ENCODE results near the gene TMEM101.
A peak's percentile ranks its signal among the peaks of the same experiment; 100 is the strongest.

Gene TMEM101

GRCh38 chr17:43986225-43986981 is 28.4 kb downstream of the TMEM101 start:
- H3K27ac ChIP-seq: no peak overlapping the region
- TF ChIP-seq, protein P1, sequence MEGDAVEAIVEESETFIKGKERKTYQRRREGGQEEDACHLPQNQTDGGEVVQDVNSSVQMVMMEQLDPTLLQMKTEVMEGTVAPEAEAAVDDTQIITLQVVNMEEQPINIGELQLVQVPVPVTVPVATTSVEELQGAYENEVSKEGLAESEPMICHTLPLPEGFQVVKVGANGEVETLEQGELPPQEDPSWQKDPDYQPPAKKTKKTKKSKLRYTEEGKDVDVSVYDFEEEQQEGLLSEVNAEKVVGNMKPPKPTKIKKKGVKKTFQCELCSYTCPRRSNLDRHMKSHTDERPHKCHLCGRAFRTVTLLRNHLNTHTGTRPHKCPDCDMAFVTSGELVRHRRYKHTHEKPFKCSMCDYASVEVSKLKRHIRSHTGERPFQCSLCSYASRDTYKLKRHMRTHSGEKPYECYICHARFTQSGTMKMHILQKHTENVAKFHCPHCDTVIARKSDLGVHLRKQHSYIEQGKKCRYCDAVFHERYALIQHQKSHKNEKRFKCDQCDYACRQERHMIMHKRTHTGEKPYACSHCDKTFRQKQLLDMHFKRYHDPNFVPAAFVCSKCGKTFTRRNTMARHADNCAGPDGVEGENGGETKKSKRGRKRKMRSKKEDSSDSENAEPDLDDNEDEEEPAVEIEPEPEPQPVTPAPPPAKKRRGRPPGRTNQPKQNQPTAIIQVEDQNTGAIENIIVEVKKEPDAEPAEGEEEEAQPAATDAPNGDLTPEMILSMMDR (IDR thresholded peaks at IDR 0.05): no peak
- no peak for TF ChIP-seq ZFX (IDR thresholded peaks at IDR 0.05; ENCODE audit: borderline replicate concordance)

DNA sequence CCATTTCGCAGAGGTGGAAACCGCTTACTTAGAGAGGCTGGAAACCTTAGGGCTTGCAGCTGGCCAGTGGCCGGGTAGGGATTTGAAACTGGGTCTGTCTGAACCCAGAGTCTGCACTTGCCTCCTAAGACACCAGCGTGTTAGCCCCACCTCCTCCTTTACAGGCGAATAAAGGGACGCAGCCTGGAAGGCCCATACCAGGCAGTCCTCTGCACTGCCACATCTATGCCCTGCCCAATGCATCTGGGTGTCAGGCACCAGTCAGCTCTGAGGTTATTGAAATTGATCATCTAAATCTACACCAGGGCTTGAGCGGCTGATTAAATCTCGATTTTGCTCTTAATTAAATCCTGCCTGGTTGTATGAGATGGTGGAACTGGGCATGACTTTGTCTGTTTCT is 30.2 kb downstream of the TMEM101 start:
- H3K27ac ChIP-seq: no peak overlapping the region
- TF ChIP-seq, protein P1 (IDR thresholded peaks at IDR 0.05): no peak
- no peak for TF ChIP-seq ZFX (IDR thresholded peaks at IDR 0.05; ENCODE audit: borderline replicate concordance)

- TF ChIP-seq, protein P1 (IDR thresholded peaks at IDR 0.05): peak; percentile 32
- TF ChIP-seq ZFX (IDR thresholded peaks at IDR 0.05; ENCODE audit: borderline replicate concordance): no peak
- H3K27ac ChIP-seq: no peak overlapping the region
Measured at GRCh38 chr17:43983515-43984411, 31.0 kb downstream of the TMEM101 start.

DNA sequence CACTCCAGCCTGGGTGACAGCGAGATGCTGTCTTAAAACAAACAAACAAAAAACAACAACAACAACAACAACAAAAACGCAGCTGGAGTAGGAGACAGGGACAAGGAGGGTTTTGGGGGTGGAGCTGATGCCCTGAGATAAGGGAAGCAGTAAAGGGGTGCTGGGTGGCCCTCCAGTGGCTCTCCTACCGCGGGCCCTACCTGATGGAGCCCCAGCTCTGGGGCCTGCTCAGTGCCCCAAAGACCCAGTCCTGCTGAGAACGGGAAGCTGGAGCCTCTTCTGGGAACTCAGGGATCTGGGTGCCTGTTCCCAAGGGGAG is 31.6 kb downstream of the TMEM101 start:
- TF ChIP-seq, protein P1 (IDR thresholded peaks at IDR 0.05): no peak
- TF ChIP-seq ZFX (IDR thresholded peaks at IDR 0.05; ENCODE audit: borderline replicate concordance): no peak
- no peak overlapping the region for H3K27ac ChIP-seq

DNA sequence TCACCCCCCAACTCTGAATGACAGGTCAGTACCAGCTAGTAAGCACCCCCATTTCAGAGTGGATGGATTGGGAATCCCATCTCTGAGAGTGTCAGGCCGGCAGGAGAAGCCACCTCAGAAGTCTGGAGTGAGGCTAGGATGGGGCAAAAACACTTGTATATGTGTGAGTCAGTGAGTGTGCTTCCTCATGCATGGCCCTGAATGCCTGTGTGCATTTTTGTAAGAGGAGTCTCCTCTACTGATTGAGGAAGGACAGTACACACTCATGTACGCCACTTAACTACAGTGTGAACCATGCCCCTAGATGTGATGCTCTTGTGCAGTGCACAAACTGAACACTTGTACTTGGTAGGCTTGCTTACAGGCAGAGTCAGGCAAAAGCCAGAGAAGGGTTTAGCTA is 32.6 kb downstream of the TMEM101 start:
- TF ChIP-seq ZFX (IDR thresholded peaks at IDR 0.05; ENCODE audit: borderline replicate concordance): no peak
- TF ChIP-seq, protein P1 (IDR thresholded peaks at IDR 0.05): no peak
- no peak overlapping the region for H3K27ac ChIP-seq

GRCh38 chr17:43979671-43980070 is 35.1 kb downstream of the TMEM101 start:
- TF ChIP-seq, protein P1 (IDR thresholded peaks at IDR 0.05): no peak
- no peak for TF ChIP-seq ZFX (IDR thresholded peaks at IDR 0.05; ENCODE audit: borderline replicate concordance)
- no peak overlapping the region for H3K27ac ChIP-seq

GRCh38 chr17:43979011-43979410 is 35.8 kb downstream of the TMEM101 start:
- H3K27ac ChIP-seq: no peak overlapping the region
- TF ChIP-seq, protein P1 (IDR thresholded peaks at IDR 0.05): no peak
- TF ChIP-seq ZFX (IDR thresholded peaks at IDR 0.05; ENCODE audit: borderline replicate concordance): no peak
